NCI-H1930 (cell line): ENCODE measurements around the gene ST8SIA3.

ENCODE experiments used
- DNase-seq, 2 experiments: peaks; one replicate each; lab custom pipeline; 2025; lab: John Stamatoyannopoulos, UW

ST8SIA3 gene

GRCh38 chr18:57352271-57352701, at the start of gene ST8SIA3:
ST8SIA3 (plus strand) TSS chr18:57352557; CDS start chr18:57352847, 290 bp downstream.
- DNase-seq = peak; percentile 37 to 38

- DNase-seq = no peak
These were observed 40.9 kb upstream of the ST8SIA3 start for GRCh38 chr18:57311472-57311871.

GRCh38 chr18:57312346-57313144, 39.8 kb upstream of the ST8SIA3 start:
- no peak for DNase-seq

GRCh38 chr18:57320603-57321002, 31.8 kb upstream of the ST8SIA3 start:
- DNase-seq = no peak

GRCh38 chr18:57325491-57326166, 26.7 kb upstream of the ST8SIA3 start:
- DNase-seq = no peak

- DNase-seq = no peak
These were observed 25.5 kb upstream of the ST8SIA3 start for GRCh38 chr18:57326718-57327323.

- no peak for DNase-seq
These were observed 23.7 kb upstream of the ST8SIA3 start for GRCh38 chr18:57328665-57329064.

GRCh38 chr18:57329856-57330255, 22.5 kb upstream of the ST8SIA3 start:
- DNase-seq = no peak

- DNase-seq = no peak
These were observed 20.6 kb upstream of the ST8SIA3 start for GRCh38 chr18:57331718-57332117.

- no peak for DNase-seq
These were observed 18.4 kb upstream of the ST8SIA3 start for GRCh38 chr18:57333940-57334339.

GRCh38 chr18:57334383-57334782, 18.0 kb upstream of the ST8SIA3 start:
- no peak for DNase-seq

GRCh38 chr18:57336343-57336742, 16.0 kb upstream of the ST8SIA3 start:
- no peak for DNase-seq

- DNase-seq = no peak
These were observed 14.5 kb upstream of the ST8SIA3 start for GRCh38 chr18:57337890-57338289.

GRCh38 chr18:57343833-57344232, 8.5 kb upstream of the ST8SIA3 start:
- no peak for DNase-seq

- no peak for DNase-seq
These were observed 5.5 kb upstream of the ST8SIA3 start for GRCh38 chr18:57346876-57347275.

GRCh38 chr18:57347784-57348183, 4.6 kb upstream of the ST8SIA3 start:
- no peak for DNase-seq

- DNase-seq = peak in 1 of 2 experiments; percentile 47
These were observed 392 bp downstream of the ST8SIA3 start for GRCh38 chr18:57352761-57353136.

GRCh38 chr18:57353137-57353939, 981 bp downstream of the ST8SIA3 start:
- DNase-seq = peak; percentile 73

- peak in 1 of 2 experiments; percentile 42 for DNase-seq
These were observed 1.6 kb downstream of the ST8SIA3 start for GRCh38 chr18:57353940-57354461.

- no peak for DNase-seq
These were observed 7.1 kb downstream of the ST8SIA3 start for GRCh38 chr18:57359433-57359832.

- no peak for DNase-seq
These were observed 10.4 kb downstream of the ST8SIA3 start for GRCh38 chr18:57362714-57363113.

- no peak for DNase-seq
These were observed 12.1 kb downstream of the ST8SIA3 start for GRCh38 chr18:57364460-57364859.
